ENCODE data around the gene PCDHGA12. TPM values are rescaled to one million over a fixed set of nuclear protein-coding genes. Genes with fewer than 3 reads are reported as not detected.

Gene PCDHGA12
- total RNA-seq, 1 donor from 2014 or later: 10.6 TPM

DNA sequence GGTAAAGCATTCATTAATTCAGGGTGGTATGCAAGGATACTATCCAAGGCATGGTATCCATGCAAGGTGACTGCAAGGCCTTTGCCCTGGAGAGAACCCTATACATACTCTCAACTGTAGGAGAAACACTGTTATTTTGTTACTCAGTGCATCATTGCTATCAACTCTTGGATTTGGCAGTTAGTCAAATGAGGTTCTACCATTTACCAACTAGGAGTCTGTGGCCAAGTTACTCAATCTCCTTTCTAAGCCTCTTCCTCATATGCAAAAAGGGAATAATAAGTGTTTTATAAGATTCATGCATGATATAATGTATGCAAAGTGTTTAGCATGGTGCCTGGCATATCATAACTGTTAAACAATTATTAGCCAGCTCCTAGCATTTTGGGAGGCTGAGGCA lies 49.5 kb downstream of the PCDHGA12 start:
- H3K4me3 ChIP-seq: peak overlapping the region in 1 of 2 donors; percentile 23
- no peak for TF ChIP-seq CTCF (IDR thresholded peaks at IDR 0.05)
- TF ChIP-seq POLR2A (IDR thresholded peaks at IDR 0.05): no peak
- TF ChIP-seq POLR2AphosphoS5 (IDR thresholded peaks at IDR 0.05; ENCODE audit: insufficient read depth in 1 of 2, low read depth in 1 of 2): no peak
- H3K36me3 ChIP-seq: peaks cover 0 to 8% of the 10 kb centered on the region in 2 donors
- H3K27me3 ChIP-seq: no peaks in the 10 kb centered on the region
- H3K9me3 ChIP-seq: no peaks in the 10 kb centered on the region
- intact Hi-C loops (cut with DNase I): no loop called here
- H3K27ac ChIP-seq: no peak overlapping the region
- DNase-seq (ENCODE audit: extremely low spot score in 2 of 2): no peak
- peaks cover 82% of the 10 kb centered on the region for H3K4me1 ChIP-seq

Other genes with a start within 250 kb of the PCDHGA12 start
- gene PCDHB16, start 248.1 kb upstream of the PCDHGA12 start, total RNA-seq: 12.3 TPM
- 3.7 TPM for gene PCDHB9, start 243.3 kb upstream of the PCDHGA12 start, total RNA-seq
- gene PCDHB10, start 238.2 kb upstream of the PCDHGA12 start, total RNA-seq: 3.2 TPM
- gene PCDHB11, start 230.9 kb upstream of the PCDHGA12 start, total RNA-seq: 2.2 TPM
- gene PCDHB12, start 221.8 kb upstream of the PCDHGA12 start, total RNA-seq: 2.5 TPM
- gene PCDHB13, start 216.6 kb upstream of the PCDHGA12 start, total RNA-seq: 3.7 TPM
- 4.2 TPM for gene PCDHB14, start 207.2 kb upstream of the PCDHGA12 start, total RNA-seq
- 3.2 TPM for gene PCDHB15, start 185.1 kb upstream of the PCDHGA12 start, total RNA-seq
- gene SLC25A2, start 126.5 kb upstream of the PCDHGA12 start, total RNA-seq: not detected
- 53.8 TPM for gene TAF7, start 109.7 kb upstream of the PCDHGA12 start, total RNA-seq
- not detected for gene PCDHGA1, start 100.0 kb upstream of the PCDHGA12 start, total RNA-seq
- 6.1 TPM for gene PCDHGA2, start 91.7 kb upstream of the PCDHGA12 start, total RNA-seq
- 3.4 TPM for gene PCDHGA3, start 86.7 kb upstream of the PCDHGA12 start, total RNA-seq
- 3.9 TPM for gene PCDHGB1, start 80.4 kb upstream of the PCDHGA12 start, total RNA-seq
- 3.9 TPM for gene PCDHGA4, start 75.5 kb upstream of the PCDHGA12 start, total RNA-seq
- 8.3 TPM for gene PCDHGB2, start 70.5 kb upstream of the PCDHGA12 start, total RNA-seq
- 8.6 TPM for gene PCDHGA5, start 66.3 kb upstream of the PCDHGA12 start, total RNA-seq
- gene PCDHGB3, start 60.3 kb upstream of the PCDHGA12 start, total RNA-seq: 5.4 TPM
- gene PCDHGA6, start 56.6 kb upstream of the PCDHGA12 start, total RNA-seq: 6.4 TPM
- gene PCDHGA7, start 47.8 kb upstream of the PCDHGA12 start, total RNA-seq: 5.2 TPM
- 10.3 TPM for gene PCDHGB4, start 42.8 kb upstream of the PCDHGA12 start, total RNA-seq
- 6.4 TPM for gene PCDHGA8, start 37.9 kb upstream of the PCDHGA12 start, total RNA-seq
- gene PCDHGB5, start 32.6 kb upstream of the PCDHGA12 start, total RNA-seq: 15.0 TPM
- gene PCDHGA9, start 27.7 kb upstream of the PCDHGA12 start, total RNA-seq: 8.8 TPM
- 12.5 TPM for gene PCDHGB6, start 22.5 kb upstream of the PCDHGA12 start, total RNA-seq
- 10.6 TPM for gene PCDHGA10, start 17.5 kb upstream of the PCDHGA12 start, total RNA-seq
- gene PCDHGB7, start 12.8 kb upstream of the PCDHGA12 start, total RNA-seq: 14.2 TPM
- gene PCDHGA11, start 9.5 kb upstream of the PCDHGA12 start, total RNA-seq: 6.6 TPM
- 78.3 TPM for gene PCDHGC3, start 45.5 kb downstream of the PCDHGA12 start, total RNA-seq
- gene PCDHGC4, start 54.5 kb downstream of the PCDHGA12 start, total RNA-seq: 4.9 TPM
- 3.4 TPM for gene PCDHGC5, start 58.6 kb downstream of the PCDHGA12 start, total RNA-seq
- 64.1 TPM for gene DIAPH1, start 188.5 kb downstream of the PCDHGA12 start, total RNA-seq
- gene HDAC3, start 206.3 kb downstream of the PCDHGA12 start, total RNA-seq: 44.7 TPM
- 5.6 TPM for gene RELL2, start 206.5 kb downstream of the PCDHGA12 start, total RNA-seq
- gene FCHSD1, start 220.9 kb downstream of the PCDHGA12 start, total RNA-seq: 42.2 TPM